HepG2 (cell line): Measurements from ENCODE around the gene ALPL. TPM values are rescaled to one million over a fixed set of nuclear protein-coding genes. Genes with fewer than 3 reads are reported as not detected.
A peak's percentile ranks its signal among the peaks of the same experiment; 100 is the strongest.

Source experiments
- ATAC-seq: fragments of 200-7000 bp; cut with Tn5 transposase; 3 replicates; pipeline ENCODE4 v1.9.1; 2020; ENCODE audit warnings: mild to moderate bottlenecking, moderate library complexity
- BruUV-seq: library from RNA; stranded (reverse); fragments of 400-500 nt; replicated peaks from 2 replicates; lab custom pipeline; 2021; lab: Mats Ljungman, UMichigan
- CTCF ChIA-PET: fragments of 300-600 bp; formaldehyde crosslinking; extraction: SDS; loops from one replicate; lab custom pipeline; 2021; ENCODE audit warnings: low total read pairs, inconsistent platforms, low intra/inter-chr PET ratio; lab: Yijun Ruan, JAX
- POLR2A ChIA-PET: fragments of 350-600 bp; sonication (Branson Sonifier 250); formaldehyde crosslinking; loops from one replicate; lab custom pipeline; 2020; ENCODE audit warnings: antibody characterized with exemption, inconsistent platforms; lab: Yijun Ruan, JAX
- DNase-seq: peaks from one replicate; pipeline ENCODE4 v3.0.0-alpha.2; 2015; ENCODE audit warnings: low spot score
- FAIRE-seq: peaks from 3 replicates; lab custom pipeline; 2011; peaks lifted over from hg19 to GRCh38; lab: Jason Lieb, UNC
- H2AFZ ChIP-seq: one replicate; pipeline ENCODE4 v1.6.1; 2011; ENCODE audit warnings: low read length, inconsistent platforms
- H3K27ac ChIP-seq: fragments of 300-600 bp; 3 replicates; pipeline ENCODE4 v1.8.0; 2011; ENCODE audit warnings: mixed run types, mild to moderate bottlenecking, mixed read lengths, low read length, inconsistent platforms; ENCODE audit not compliant: insufficient read depth; ENCODE audit errors: extremely low read length
- H3K27me3 ChIP-seq, 2 experiments: fragments of 200-600 bp in 1 of 2; 2 replicates in 1 of 2; 3 replicates in 1 of 2; pipeline versions ENCODE4 v1.6.0 to v1.8.0; 2011; ENCODE audit warnings: low read length in 2 of 2, mild to moderate bottlenecking in 2 of 2, moderate library complexity in 2 of 2, inconsistent platforms in 1 of 2; ENCODE audit not compliant: insufficient read depth in 2 of 2, control insufficient read depth in 1 of 2
- H3K36me3 ChIP-seq, 2 experiments: fragments of 200-600 bp in 1 of 2; replicated peaks in 1 of 2; 2 replicates in 1 of 2; 3 replicates in 1 of 2; pipeline versions ENCODE4 v1.5.1 to v1.8.0; 2011; ENCODE audit warnings: low read length in 2 of 2, inconsistent platforms in 1 of 2; ENCODE audit not compliant: insufficient read depth in 2 of 2, control insufficient read depth in 1 of 2
- H3K4me1 ChIP-seq: 2 replicates; pipeline ENCODE4 v1.5.1; 2012; ENCODE audit warnings: low read length, inconsistent platforms; ENCODE audit not compliant: insufficient read depth
- H3K4me2 ChIP-seq: 2 replicates; pipeline ENCODE4 v1.6.0; 2011; ENCODE audit warnings: low read depth, low read length, inconsistent platforms
- H3K4me3 ChIP-seq, 3 experiments: fragments of 200-600 bp in 1 of 3; sonication (generic), shearing (Covaris generic) in 1 of 3; replicated peaks in 1 of 3; 2 replicates each; pipeline ENCODE4 v1.5.1; 2011 to 2016; ENCODE audit warnings: low read length in 3 of 3, inconsistent platforms in 2 of 3, low read depth in 2 of 3, mild to moderate bottlenecking in 2 of 3, control low read depth in 1 of 3, mixed read lengths in 1 of 3; ENCODE audit not compliant: insufficient read depth in 1 of 3
- H3K79me2 ChIP-seq: one replicate; pipeline ENCODE4 v1.6.1; 2011; ENCODE audit warnings: low read length, inconsistent platforms; ENCODE audit not compliant: insufficient read depth
- H3K9ac ChIP-seq: 2 replicates; pipeline ENCODE4 v1.6.0; 2011; ENCODE audit warnings: mild to moderate bottlenecking, low read depth, low read length, inconsistent platforms; ENCODE audit not compliant: insufficient read depth
- H3K9me3 ChIP-seq: 2 replicates; pipeline ENCODE4 v1.5.1; 2012; ENCODE audit warnings: mild to moderate bottlenecking, low read length
- H4K20me1 ChIP-seq: 2 replicates; pipeline ENCODE4 v1.6.0; 2011; ENCODE audit warnings: inconsistent platforms, mild to moderate bottlenecking, low read length, moderate library complexity; ENCODE audit not compliant: insufficient read depth
- EED ChIP-seq: sonication (generic); formaldehyde crosslinking; IDR thresholded peaks from 2 replicates; pipeline ENCODE4 v1.5.0; 2020; ENCODE audit warnings: mild to moderate bottlenecking, missing genetic modification reagents
- ELF1 ChIP-seq: sonication (generic); formaldehyde crosslinking; IDR thresholded peaks from 2 replicates; pipeline ENCODE4 v1.4.0; 2020; ENCODE audit warnings: missing genetic modification reagents
- ETV5 ChIP-seq: IDR thresholded peaks from 2 replicates; pipeline ENCODE4 v1.6.1; 2018; ENCODE audit warnings: missing biosample characterization, missing genetic modification reagents, inconsistent platforms, borderline replicate concordance
- HNF4A ChIP-seq: sonication (generic); formaldehyde crosslinking; IDR thresholded peaks from 2 replicates; pipeline ENCODE4 v1.4.0; 2020; ENCODE audit warnings: missing genetic modification reagents
- MIER2 ChIP-seq: IDR thresholded peaks from 2 replicates; pipeline ENCODE4 v1.6.1; 2016; ENCODE audit warnings: missing biosample characterization, missing genetic modification reagents
- RAD21 ChIP-seq: fragments of 450-650 bp; formaldehyde crosslinking; IDR thresholded peaks from 2 replicates; pipeline ENCODE4 v1.5.0; 2020; ENCODE audit warnings: mild to moderate bottlenecking
- SAP130 ChIP-seq: IDR thresholded peaks from 2 replicates; pipeline ENCODE4 v1.6.1; 2016; ENCODE audit warnings: low read depth
- SMC3 ChIP-seq: IDR thresholded peaks from 2 replicates; pipeline ENCODE4 v1.6.1; 2011; ENCODE audit warnings: low read length, improper control_type of control experiment
- STAG1 ChIP-seq: sonication (generic); formaldehyde crosslinking; IDR thresholded peaks from 2 replicates; pipeline ENCODE4 v1.4.0; 2020; ENCODE audit warnings: missing genetic modification reagents
- TEAD3 ChIP-seq: optimal IDR thresholded peaks from 2 replicates; pipeline ENCODE3; 2016; ENCODE audit warnings: borderline replicate concordance
- ZFX ChIP-seq: sonication (generic); formaldehyde crosslinking; IDR thresholded peaks from 2 replicates; pipeline ENCODE4 v1.4.0; 2020; ENCODE audit warnings: mild to moderate bottlenecking, low read depth, missing genetic modification reagents, moderate library complexity
- ZNF207 ChIP-seq: fragments of 450-650 bp; IDR thresholded peaks from 2 replicates; pipeline ENCODE4 v1.6.1; 2016; ENCODE audit warnings: antibody characterized with exemption, borderline replicate concordance
- ZNF333 ChIP-seq: sonication (generic); formaldehyde crosslinking; IDR thresholded peaks from 2 replicates; pipeline ENCODE4 v1.4.0; 2020; ENCODE audit warnings: mild to moderate bottlenecking, missing genetic modification reagents, borderline replicate concordance
- ZNF501 ChIP-seq: sonication (generic); formaldehyde crosslinking; IDR thresholded peaks from 2 replicates; pipeline ENCODE4 v1.5.1; 2020; ENCODE audit warnings: mild to moderate bottlenecking, moderate library complexity, missing genetic modification reagents
- WGBS: methylation state at CpG from one replicate; pipeline ENCODE4 v1.1.6; 2017; ENCODE audit warnings: low lambda C conversion rate; 5-methylcytosine and 5-hydroxymethylcytosine counted together
- in situ Hi-C: cut with HindIII; loops from 2 replicates; pipeline ENCODE4 v1.10.0; 2017; ENCODE audit warnings: low pct_unique_long_range_greater_than_20kb; ENCODE audit not compliant: extremely low pct_ligation_motif_present
- intact Hi-C: fragments of 100-400 bp; cut with micrococcal nuclease; formaldehyde crosslinking; loops from one replicate; pipeline ENCODE4 v1.10.0; 2022; ENCODE audit not compliant: unreplicated experiment
- polyA plus RNA-seq, 8 experiments: library from polyadenylated mRNA; depleted of rRNA in 3 of 8; stranded (reverse) in 7 of 8; unstranded in 1 of 8; fragments of >200 nt; fragmentation: Illumina TruSeq in 4 of 8; extraction: Trizol in 4 of 8; gene quantifications; 2 replicates each; pipeline versions ENCODE4 v1.2.1 to v1.2.3, GENCODE V29; 2011 to 2016; ENCODE audit warnings: low read depth in 4 of 8, missing spikeins in 1 of 8, mixed read lengths in 1 of 8; ENCODE audit not compliant: insufficient read depth in 1 of 8
- total RNA-seq, 5 experiments: library from RNA; depleted of rRNA; stranded (reverse); fragments of >200 nt; fragmentation: Illumina TruSeq; extraction: Trizol; gene quantifications; 2 replicates each; pipeline ENCODE4 v1.2.3, GENCODE V29; 2016; ENCODE audit warnings: low read depth in 1 of 5
- TF ChIP-seq, protein P1 (sequence below), 2 experiments: IDR thresholded peaks; 2 replicates each; pipeline ENCODE4 v1.6.1; 2011 to 2012; ENCODE audit warnings: low read length in 2 of 2, borderline replicate concordance in 1 of 2, low read depth in 1 of 2, mild to moderate bottlenecking in 1 of 2, moderate library complexity in 1 of 2
- TF ChIP-seq, protein P2 (sequence below), 2 experiments: sonication (generic) in 1 of 2; formaldehyde crosslinking in 1 of 2; IDR thresholded peaks; 2 replicates each; pipeline versions ENCODE4 v1.4.0 to v1.6.1; 2018 to 2020; ENCODE audit warnings: missing genetic modification reagents in 2 of 2, borderline replicate concordance in 1 of 2, low read depth in 1 of 2, mild to moderate bottlenecking in 1 of 2, missing biosample characterization in 1 of 2
- TF ChIP-seq, protein P3 (sequence below): sonication (generic); formaldehyde crosslinking; IDR thresholded peaks from 2 replicates; pipeline ENCODE4 v1.5.0; 2020; ENCODE audit warnings: mild to moderate bottlenecking, missing genetic modification reagents, moderate library complexity

The ALPL gene
- total and polyA plus RNA-seq, 2 of the 13 experiments (the other 11 are each of a cell fraction or from before 2014, with no cell fraction given), result 0.12 TPM; not detected in 1

DNA sequence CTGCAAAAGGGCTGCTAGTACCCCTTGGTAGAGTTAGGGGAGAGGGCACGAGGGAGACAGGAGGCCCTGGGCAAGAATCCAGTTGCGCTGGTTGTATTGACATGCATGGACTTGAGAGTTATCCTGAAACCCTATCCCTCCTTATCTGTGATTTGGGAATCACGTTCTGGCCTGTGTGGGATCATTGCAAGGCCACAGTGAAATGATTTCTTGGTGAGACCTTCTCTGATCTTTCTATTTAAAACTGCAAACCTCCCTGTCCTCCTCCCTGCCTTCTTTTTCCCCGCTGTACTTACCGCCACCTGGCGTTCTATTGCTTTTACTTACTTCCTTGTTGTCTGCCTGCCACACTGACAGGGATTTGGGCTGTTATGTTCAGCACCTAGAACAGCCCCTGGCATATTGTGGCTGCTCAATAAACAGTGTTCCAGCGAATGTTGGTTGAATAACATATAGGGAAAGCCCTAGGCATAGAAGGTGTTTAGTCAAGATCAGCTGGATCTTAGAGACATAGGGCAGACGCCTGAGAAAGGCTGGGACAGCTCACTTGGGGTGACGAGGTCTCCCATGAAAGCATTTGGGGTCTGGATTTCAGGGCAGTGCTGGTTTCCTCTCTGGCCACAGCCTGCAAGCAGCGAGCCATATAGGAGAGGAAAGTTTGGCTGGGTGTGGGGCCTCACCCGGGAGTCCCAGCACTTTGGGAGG, 25.6 kb downstream of the ALPL start:
- Histone ChIP-seq H3K27me3 (peaks cover 0 to 9% of the 10 kb centered on the region in 2 experiments; a peak in 2 of 5 replicates), H3K36me3 (no peaks in the 10 kb centered on the region), H2AFZ (no peak overlapping the region), H3K9ac (no peak overlapping the region), H3K27ac (no peak overlapping the region), H3K4me3 (no peak overlapping the region), H3K79me2 (no peaks in the 10 kb centered on the region), H3K9me3 (no peaks in the 10 kb centered on the region), H4K20me1 (no peaks in the 10 kb centered on the region; the same call in 1 of the 2 replicates), H3K4me2 (peak overlapping the region; percentile 6; the same call in 1 of the 2 replicates), H3K4me1 (peaks cover 51% of the 10 kb centered on the region)
- WGBS, result 20% methylated on average over 11 of the region's 11 CpGs
- intact Hi-C loops (no loop called here), in situ Hi-C loops (no loop called here)
- peak; percentile 71 for ATAC-seq
- POLR2A ChIA-PET, result no interaction called here
- FAIRE-seq, result peak; percentile 73
- BruUV-seq, result no TSS peak
- DNase-seq, result peak; percentile 77
- CTCF ChIA-PET, result interaction anchor here (1.1 kb wide), 2 partner anchors 26 to 164 kb away, joined by 3 to 7 read pairs; no protein-coding TSS in a partner anchor
- TF ChIP-seq TEAD3 (CRISPR knock-in tag) (peak; percentile 13), EED (CRISPR knock-in tag) (no peak), ZNF207 (no peak), RAD21 (CRISPR knock-in tag) (0 out of 2 replicates have a peak, but pooled peaks have one; percentile 29), ZNF333 (CRISPR knock-in tag) (no peak), ZFX (CRISPR knock-in tag) (peak; percentile 15; the same call in 1 of the 2 replicates), STAG1 (CRISPR knock-in tag) (peak; percentile 59), SAP130 (CRISPR knock-in tag) (peak; percentile 49), SMC3 (peak; percentile 71), MIER2 (CRISPR knock-in tag) (peak; percentile 93), HNF4A (no peak), ZNF501 (CRISPR knock-in tag) (0 out of 2 replicates have a peak, but pooled peaks have one; percentile 46), ETV5 (CRISPR knock-in tag) (peak; percentile 15; the same call in 1 of the 2 replicates), ELF1 (CRISPR knock-in tag) (peak; percentile 82)
- TF ChIP-seq, protein P1, sequence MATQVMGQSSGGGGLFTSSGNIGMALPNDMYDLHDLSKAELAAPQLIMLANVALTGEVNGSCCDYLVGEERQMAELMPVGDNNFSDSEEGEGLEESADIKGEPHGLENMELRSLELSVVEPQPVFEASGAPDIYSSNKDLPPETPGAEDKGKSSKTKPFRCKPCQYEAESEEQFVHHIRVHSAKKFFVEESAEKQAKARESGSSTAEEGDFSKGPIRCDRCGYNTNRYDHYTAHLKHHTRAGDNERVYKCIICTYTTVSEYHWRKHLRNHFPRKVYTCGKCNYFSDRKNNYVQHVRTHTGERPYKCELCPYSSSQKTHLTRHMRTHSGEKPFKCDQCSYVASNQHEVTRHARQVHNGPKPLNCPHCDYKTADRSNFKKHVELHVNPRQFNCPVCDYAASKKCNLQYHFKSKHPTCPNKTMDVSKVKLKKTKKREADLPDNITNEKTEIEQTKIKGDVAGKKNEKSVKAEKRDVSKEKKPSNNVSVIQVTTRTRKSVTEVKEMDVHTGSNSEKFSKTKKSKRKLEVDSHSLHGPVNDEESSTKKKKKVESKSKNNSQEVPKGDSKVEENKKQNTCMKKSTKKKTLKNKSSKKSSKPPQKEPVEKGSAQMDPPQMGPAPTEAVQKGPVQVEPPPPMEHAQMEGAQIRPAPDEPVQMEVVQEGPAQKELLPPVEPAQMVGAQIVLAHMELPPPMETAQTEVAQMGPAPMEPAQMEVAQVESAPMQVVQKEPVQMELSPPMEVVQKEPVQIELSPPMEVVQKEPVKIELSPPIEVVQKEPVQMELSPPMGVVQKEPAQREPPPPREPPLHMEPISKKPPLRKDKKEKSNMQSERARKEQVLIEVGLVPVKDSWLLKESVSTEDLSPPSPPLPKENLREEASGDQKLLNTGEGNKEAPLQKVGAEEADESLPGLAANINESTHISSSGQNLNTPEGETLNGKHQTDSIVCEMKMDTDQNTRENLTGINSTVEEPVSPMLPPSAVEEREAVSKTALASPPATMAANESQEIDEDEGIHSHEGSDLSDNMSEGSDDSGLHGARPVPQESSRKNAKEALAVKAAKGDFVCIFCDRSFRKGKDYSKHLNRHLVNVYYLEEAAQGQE (IDR thresholded peaks at IDR 0.05; ENCODE audit: borderline replicate concordance in 1 of 2, low read depth in 1 of 2, low read length in 2 of 2), result peak; percentile 9 to 89
- TF ChIP-seq, protein P2, sequence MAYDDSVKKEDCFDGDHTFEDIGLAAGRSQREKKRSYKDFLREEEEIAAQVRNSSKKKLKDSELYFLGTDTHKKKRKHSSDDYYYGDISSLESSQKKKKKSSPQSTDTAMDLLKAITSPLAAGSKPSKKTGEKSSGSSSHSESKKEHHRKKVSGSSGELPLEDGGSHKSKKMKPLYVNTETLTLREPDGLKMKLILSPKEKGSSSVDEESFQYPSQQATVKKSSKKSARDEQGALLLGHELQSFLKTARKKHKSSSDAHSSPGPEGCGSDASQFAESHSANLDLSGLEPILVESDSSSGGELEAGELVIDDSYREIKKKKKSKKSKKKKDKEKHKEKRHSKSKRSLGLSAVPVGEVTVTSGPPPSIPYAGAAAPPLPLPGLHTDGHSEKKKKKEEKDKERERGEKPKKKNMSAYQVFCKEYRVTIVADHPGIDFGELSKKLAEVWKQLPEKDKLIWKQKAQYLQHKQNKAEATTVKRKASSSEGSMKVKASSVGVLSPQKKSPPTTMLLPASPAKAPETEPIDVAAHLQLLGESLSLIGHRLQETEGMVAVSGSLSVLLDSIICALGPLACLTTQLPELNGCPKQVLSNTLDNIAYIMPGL (CRISPR knock-in tag; IDR thresholded peaks at IDR 0.05; ENCODE audit: borderline replicate concordance in 1 of 2, low read depth in 1 of 2), result 0 out of 4 replicates have a peak, but pooled peaks of 1 of the 2 experiments have one; percentile 30
- TF ChIP-seq, protein P3, sequence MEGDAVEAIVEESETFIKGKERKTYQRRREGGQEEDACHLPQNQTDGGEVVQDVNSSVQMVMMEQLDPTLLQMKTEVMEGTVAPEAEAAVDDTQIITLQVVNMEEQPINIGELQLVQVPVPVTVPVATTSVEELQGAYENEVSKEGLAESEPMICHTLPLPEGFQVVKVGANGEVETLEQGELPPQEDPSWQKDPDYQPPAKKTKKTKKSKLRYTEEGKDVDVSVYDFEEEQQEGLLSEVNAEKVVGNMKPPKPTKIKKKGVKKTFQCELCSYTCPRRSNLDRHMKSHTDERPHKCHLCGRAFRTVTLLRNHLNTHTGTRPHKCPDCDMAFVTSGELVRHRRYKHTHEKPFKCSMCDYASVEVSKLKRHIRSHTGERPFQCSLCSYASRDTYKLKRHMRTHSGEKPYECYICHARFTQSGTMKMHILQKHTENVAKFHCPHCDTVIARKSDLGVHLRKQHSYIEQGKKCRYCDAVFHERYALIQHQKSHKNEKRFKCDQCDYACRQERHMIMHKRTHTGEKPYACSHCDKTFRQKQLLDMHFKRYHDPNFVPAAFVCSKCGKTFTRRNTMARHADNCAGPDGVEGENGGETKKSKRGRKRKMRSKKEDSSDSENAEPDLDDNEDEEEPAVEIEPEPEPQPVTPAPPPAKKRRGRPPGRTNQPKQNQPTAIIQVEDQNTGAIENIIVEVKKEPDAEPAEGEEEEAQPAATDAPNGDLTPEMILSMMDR, result peak; percentile 80
